Prostate gland (tissue), 2 donors: ENCODE measurements around the gene ODAPH.
"Not testable (repeated sequence)": the region's sequence is repeated elsewhere in the genome, so short reads cannot be mapped to it uniquely, and the experiment has no call there.

Source experiments
- CTCF ChIP-seq, 4 experiments: fragments of 200-600 bp in 2 of 4; fragments of 450-650 bp in 2 of 4; sonication (generic) in 2 of 4; IDR thresholded peaks; 1 replicate in 3 of 4; 2 replicates in 1 of 4; pipeline ENCODE4 v1.5.1; 2016 to 2019; ENCODE audit warnings: antibody characterized with exemption in 4 of 4, mild to moderate bottlenecking in 2 of 4, moderate library complexity in 2 of 4
- POLR2A ChIP-seq: fragments of 450-650 bp; IDR thresholded peaks from one replicate; pipeline ENCODE4 v1.6.1; 2016; ENCODE audit warnings: antibody characterized with exemption, mild to moderate bottlenecking
- POLR2AphosphoS5 ChIP-seq: sonication (generic); formaldehyde crosslinking; IDR thresholded peaks from one replicate; pipeline ENCODE4 v1.6.1; 2017; ENCODE audit warnings: antibody characterized with exemption

GRCh38 chr4:75519452-75519851 lies 36.4 kb upstream of the ODAPH start:
- TF ChIP-seq POLR2AphosphoS5; CTCF (IDR thresholded peaks at IDR 0.05); POLR2A: not testable (repeated sequence)
